K562 (cell line): ENCODE measurements around the gene HPS1. TPM values are rescaled to one million over a fixed set of nuclear protein-coding genes. Genes with fewer than 3 reads are reported as not detected.
A peak's percentile ranks its signal among the peaks of the same experiment; 100 is the strongest.

ENCODE experiments used
- BACH1 ChIP-seq: fragments of 200-800 bp; sonication (Bioruptor generic); IDR thresholded peaks from 2 replicates; pipeline ENCODE4 v1.6.1; 2016; ENCODE audit warnings: missing genetic modification characterization, missing compliant biosample characterization
- BRCA1 ChIP-seq, 2 experiments: fragments of 450-650 bp in 1 of 2; sonication (generic) in 1 of 2; formaldehyde crosslinking in 1 of 2; IDR thresholded peaks; 2 replicates each; pipeline versions ENCODE4 v1.5.0 to v1.6.1; 2017 to 2020; ENCODE audit warnings: mild to moderate bottlenecking in 1 of 2, missing genetic modification reagents in 1 of 2
- DACH1 ChIP-seq: fragments of 450-650 bp; IDR thresholded peaks from 2 replicates; pipeline ENCODE4 v1.6.1; 2018; ENCODE audit not compliant: partially characterized antibody
- E4F1 ChIP-seq: fragments of 250-450 bp; sonication (Bioruptor Pico); IDR thresholded peaks from 2 replicates; pipeline ENCODE4 v1.5.0; 2021; ENCODE audit warnings: mild to moderate bottlenecking, borderline replicate concordance
- ETS2 ChIP-seq: IDR thresholded peaks from 2 replicates; pipeline ENCODE4 v1.6.1; 2016; ENCODE audit warnings: borderline replicate concordance, missing genetic modification characterization, mild to moderate bottlenecking, moderate library complexity, missing compliant biosample characterization; ENCODE audit not compliant: poor library complexity, severe bottlenecking
- GATAD2A ChIP-seq: fragments of 450-650 bp; IDR thresholded peaks from 2 replicates; pipeline ENCODE4 v1.6.1; 2017
- MAFK ChIP-seq: IDR thresholded peaks from 2 replicates; pipeline ENCODE4 v1.6.1; 2011; ENCODE audit warnings: low read length, improper control_type of control experiment
- MTF1 ChIP-seq: fragments of 250-450 bp; sonication (Bioruptor Pico); IDR thresholded peaks from 2 replicates; pipeline ENCODE4 v1.9.0; 2021; ENCODE audit warnings: moderate library complexity, mild to moderate bottlenecking, inconsistent platforms, borderline replicate concordance
- MYNN ChIP-seq, 2 experiments: sonication (generic); formaldehyde crosslinking in 1 of 2; IDR thresholded peaks; 2 replicates each; pipeline versions ENCODE4 v1.5.0 to v1.6.1; 2016 to 2020; ENCODE audit warnings: antibody characterized with exemption in 1 of 2, missing genetic modification reagents in 1 of 2
- TARDBP ChIP-seq: fragments of 450-650 bp; IDR thresholded peaks from 2 replicates; pipeline ENCODE4 v1.6.1; 2016
- TEAD1 ChIP-seq, 2 experiments: fragments of 450-650 bp in 1 of 2; sonication (generic) in 1 of 2; formaldehyde crosslinking; IDR thresholded peaks; 2 replicates each; pipeline versions ENCODE4 v1.4.0 to v1.8.0; 2020 to 2022; ENCODE audit warnings: mild to moderate bottlenecking in 2 of 2, missing genetic modification reagents in 1 of 2
- TFAP4 ChIP-seq: sonication (generic); formaldehyde crosslinking; IDR thresholded peaks from 2 replicates; pipeline ENCODE4 v1.8.0; 2022; ENCODE audit warnings: missing genetic modification reagents, mild to moderate bottlenecking, moderate library complexity, borderline replicate concordance
- USF1 ChIP-seq: sonication (generic); formaldehyde crosslinking; IDR thresholded peaks from 2 replicates; pipeline ENCODE4 v1.9.0; 2022; ENCODE audit warnings: mild to moderate bottlenecking, missing genetic modification reagents
- YBX1 ChIP-seq: fragments of 450-650 bp; IDR thresholded peaks from 2 replicates; pipeline ENCODE4 v1.7.1; 2016; ENCODE audit warnings: mild to moderate bottlenecking
- YY1 ChIP-seq, 3 experiments: IDR thresholded peaks; 2 replicates each; pipeline ENCODE4 v1.6.1; 2011; ENCODE audit warnings: low read length in 2 of 3, mild to moderate bottlenecking in 2 of 3, moderate library complexity in 2 of 3, borderline replicate concordance in 1 of 3, control low read depth in 1 of 3, low read depth in 1 of 3; ENCODE audit not compliant: insufficient read depth in 3 of 3, insufficient replicate concordance in 2 of 3, control insufficient read depth in 1 of 3, insufficient read length in 1 of 3; ENCODE audit errors: extremely low read depth in 1 of 3
- polyA plus RNA-seq, 8 experiments: library from polyadenylated mRNA; depleted of rRNA in 4 of 8; stranded (reverse) in 5 of 8; unstranded in 3 of 8; fragments of >200 nt; fragmentation: Nextera tagmentation in 2 of 8; fragmentation: Illumina TruSeq in 1 of 8; extraction: Ambion mirVana in 2 of 8; extraction: Trizol in 1 of 8; gene quantifications; 2 replicates each; pipeline versions ENCODE4 v1.2.1 to v1.2.3, GENCODE V29; 2011 to 2014; ENCODE audit warnings: inconsistent platforms in 1 of 8, missing spikeins in 1 of 8
- total RNA-seq, 7 experiments: library from RNA; depleted of rRNA in 6 of 7; stranded (reverse); fragments of >200 nt in 6 of 7; fragmentation: Illumina TruSeq in 2 of 7; extraction: Trizol in 2 of 7; gene quantifications; 2 replicates each; pipeline versions ENCODE4 v1.2.1 to v1.2.3, GENCODE V29; 2011 to 2021; ENCODE audit warnings: low replicate concordance in 1 of 7
- TF ChIP-seq, protein P1 (sequence below): fragments of 450-650 bp; IDR thresholded peaks from 2 replicates; pipeline ENCODE4 v1.6.1; 2014; ENCODE audit warnings: low read depth, mild to moderate bottlenecking, moderate library complexity, borderline replicate concordance
- TF ChIP-seq, protein P2 (sequence below): fragments of 450-650 bp; IDR thresholded peaks from 2 replicates; pipeline ENCODE4 v1.7.1; 2018; ENCODE audit warnings: mild to moderate bottlenecking, low read depth; ENCODE audit not compliant: partially characterized antibody

Gene HPS1
- total and polyA plus RNA-seq, 9 of the 15 experiments (the other 6 are each of a cell fraction or from before 2014, with no cell fraction given), result 18.1 to 43.6 (median 26.3) TPM

DNA sequence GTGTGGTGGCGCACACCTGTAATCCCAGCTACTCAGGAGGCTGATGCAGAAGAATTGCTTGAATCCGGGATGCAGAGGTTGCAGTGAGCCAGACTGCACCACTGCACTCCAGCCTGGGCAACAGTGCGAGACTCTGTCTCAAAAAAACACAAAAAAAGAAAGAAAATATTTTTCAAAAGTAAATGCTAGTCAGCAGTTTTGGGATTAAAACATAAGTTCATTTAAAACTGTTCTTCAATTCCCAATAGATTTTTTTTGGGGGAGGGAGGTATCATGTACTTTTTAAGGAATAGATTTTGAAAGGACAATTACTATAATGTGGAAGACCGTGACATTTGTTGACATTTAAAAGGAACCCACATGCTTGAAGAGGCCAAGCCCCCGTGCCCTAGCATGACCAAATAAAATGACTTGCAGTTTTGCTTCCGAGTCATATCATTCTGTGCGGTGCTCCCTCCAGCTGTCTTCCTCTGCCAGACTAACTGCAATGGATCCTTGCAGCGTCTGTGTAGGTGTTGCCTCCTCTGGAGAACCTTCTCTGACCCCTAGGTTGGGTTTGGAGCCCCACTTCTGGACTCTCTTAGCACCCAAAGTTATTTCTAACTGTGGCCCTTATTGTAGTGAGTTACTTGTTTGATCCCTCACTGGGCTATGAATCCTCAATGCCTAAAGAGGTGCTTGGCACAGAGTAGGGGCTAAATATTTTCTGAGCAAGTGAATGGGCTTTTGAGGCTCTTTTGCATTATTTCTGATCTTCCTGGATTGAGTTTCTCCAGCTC lies 17.4 kb upstream of the HPS1 start (continued):
- TF ChIP-seq TFAP4 (CRISPR knock-in tag) (peak; percentile 57; the same call in 1 of the 2 replicates), BRCA1 (IDR thresholded peaks at IDR 0.05) (no peak), BRCA1 (CRISPR knock-in tag; IDR thresholded peaks at IDR 0.05) (no peak), YBX1 (no peak), USF1 (CRISPR knock-in tag) (no peak), GATAD2A (no peak), BACH1 (peak; percentile 52), TEAD1 (CRISPR knock-in tag; IDR thresholded peaks at IDR 0.05) (no peak), DACH1 (peak; percentile 26), MTF1 (CRISPR knock-in tag) (no peak), E4F1 (CRISPR knock-in tag) (no peak), TARDBP (no peak), YY1 (IDR thresholded peaks at IDR 0.05; ENCODE audit: borderline replicate concordance in 1 of 3, control insufficient read depth in 1 of 3, extremely low read depth in 1 of 3, insufficient read depth in 3 of 3, insufficient read length in 1 of 3, insufficient replicate concordance in 2 of 3, low read depth in 1 of 3, low read length in 2 of 3) (peak in 1 of 3 experiments; percentile 11), MYNN (IDR thresholded peaks at IDR 0.05) (peak; percentile 32; the same call in 1 of the 2 replicates), MYNN (CRISPR knock-in tag; IDR thresholded peaks at IDR 0.05) (no peak), ETS2 (tag) (no peak), MAFK (peak; percentile 71; the same call in 1 of the 2 replicates)
- TF ChIP-seq, protein P1, sequence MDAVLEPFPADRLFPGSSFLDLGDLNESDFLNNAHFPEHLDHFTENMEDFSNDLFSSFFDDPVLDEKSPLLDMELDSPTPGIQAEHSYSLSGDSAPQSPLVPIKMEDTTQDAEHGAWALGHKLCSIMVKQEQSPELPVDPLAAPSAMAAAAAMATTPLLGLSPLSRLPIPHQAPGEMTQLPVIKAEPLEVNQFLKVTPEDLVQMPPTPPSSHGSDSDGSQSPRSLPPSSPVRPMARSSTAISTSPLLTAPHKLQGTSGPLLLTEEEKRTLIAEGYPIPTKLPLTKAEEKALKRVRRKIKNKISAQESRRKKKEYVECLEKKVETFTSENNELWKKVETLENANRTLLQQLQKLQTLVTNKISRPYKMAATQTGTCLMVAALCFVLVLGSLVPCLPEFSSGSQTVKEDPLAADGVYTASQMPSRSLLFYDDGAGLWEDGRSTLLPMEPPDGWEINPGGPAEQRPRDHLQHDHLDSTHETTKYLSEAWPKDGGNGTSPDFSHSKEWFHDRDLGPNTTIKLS, result no peak
- TF ChIP-seq, protein P2, sequence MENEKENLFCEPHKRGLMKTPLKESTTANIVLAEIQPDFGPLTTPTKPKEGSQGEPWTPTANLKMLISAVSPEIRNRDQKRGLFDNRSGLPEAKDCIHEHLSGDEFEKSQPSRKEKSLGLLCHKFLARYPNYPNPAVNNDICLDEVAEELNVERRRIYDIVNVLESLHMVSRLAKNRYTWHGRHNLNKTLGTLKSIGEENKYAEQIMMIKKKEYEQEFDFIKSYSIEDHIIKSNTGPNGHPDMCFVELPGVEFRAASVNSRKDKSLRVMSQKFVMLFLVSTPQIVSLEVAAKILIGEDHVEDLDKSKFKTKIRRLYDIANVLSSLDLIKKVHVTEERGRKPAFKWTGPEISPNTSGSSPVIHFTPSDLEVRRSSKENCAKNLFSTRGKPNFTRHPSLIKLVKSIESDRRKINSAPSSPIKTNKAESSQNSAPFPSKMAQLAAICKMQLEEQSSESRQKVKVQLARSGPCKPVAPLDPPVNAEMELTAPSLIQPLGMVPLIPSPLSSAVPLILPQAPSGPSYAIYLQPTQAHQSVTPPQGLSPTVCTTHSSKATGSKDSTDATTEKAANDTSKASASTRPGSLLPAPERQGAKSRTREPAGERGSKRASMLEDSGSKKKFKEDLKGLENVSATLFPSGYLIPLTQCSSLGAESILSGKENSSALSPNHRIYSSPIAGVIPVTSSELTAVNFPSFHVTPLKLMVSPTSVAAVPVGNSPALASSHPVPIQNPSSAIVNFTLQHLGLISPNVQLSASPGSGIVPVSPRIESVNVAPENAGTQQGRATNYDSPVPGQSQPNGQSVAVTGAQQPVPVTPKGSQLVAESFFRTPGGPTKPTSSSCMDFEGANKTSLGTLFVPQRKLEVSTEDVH, result no peak
